ENCODE data around the gene SGK1.
A peak's percentile ranks its signal among the peaks of the same experiment; 100 is the strongest.
"Not testable (repeated sequence)": the region's sequence is repeated elsewhere in the genome, so short reads cannot be mapped to it uniquely, and the experiment has no call there.

SGK1 gene

DNA sequence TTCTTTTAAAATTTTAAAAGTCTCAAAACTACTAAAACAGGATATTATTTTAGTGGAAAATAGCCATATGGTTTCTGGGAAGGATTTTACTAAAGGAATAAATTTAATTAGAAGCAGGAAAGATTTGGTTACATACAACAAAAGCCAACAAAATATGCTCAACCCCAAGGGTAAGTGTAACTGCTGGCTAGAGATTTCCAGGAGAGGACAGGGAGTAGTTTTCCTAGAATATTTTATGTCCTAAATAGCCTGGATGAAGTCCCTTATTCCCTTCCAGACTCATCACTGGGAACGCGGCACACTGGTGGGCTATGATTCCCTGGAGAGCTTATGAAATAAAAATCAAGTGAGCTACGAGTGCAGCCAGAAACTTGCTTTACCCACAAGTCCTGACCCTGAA is 66.6 kb downstream of the SGK1 start:
- no peak for DNase-seq

DNA sequence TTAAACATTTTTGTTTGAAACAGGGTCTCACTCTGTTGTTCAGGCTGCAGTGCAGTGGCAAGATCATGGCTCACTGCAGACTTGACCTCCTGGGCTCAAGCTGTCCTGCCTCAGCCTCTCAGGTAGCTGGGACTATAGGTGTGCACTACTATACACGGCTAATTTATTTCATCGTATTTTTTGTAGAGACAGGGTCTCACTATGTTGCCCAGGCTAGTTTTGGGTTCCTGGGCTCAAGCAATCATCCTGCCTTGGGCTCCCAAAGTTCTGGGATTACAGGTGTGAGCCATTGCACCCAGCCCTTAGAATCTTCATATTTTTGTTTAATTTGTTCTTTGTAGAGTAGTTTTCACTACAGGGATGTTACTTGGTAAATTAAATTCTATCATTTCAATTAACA is 67.1 kb downstream of the SGK1 start:
- no peak for DNase-seq

DNA sequence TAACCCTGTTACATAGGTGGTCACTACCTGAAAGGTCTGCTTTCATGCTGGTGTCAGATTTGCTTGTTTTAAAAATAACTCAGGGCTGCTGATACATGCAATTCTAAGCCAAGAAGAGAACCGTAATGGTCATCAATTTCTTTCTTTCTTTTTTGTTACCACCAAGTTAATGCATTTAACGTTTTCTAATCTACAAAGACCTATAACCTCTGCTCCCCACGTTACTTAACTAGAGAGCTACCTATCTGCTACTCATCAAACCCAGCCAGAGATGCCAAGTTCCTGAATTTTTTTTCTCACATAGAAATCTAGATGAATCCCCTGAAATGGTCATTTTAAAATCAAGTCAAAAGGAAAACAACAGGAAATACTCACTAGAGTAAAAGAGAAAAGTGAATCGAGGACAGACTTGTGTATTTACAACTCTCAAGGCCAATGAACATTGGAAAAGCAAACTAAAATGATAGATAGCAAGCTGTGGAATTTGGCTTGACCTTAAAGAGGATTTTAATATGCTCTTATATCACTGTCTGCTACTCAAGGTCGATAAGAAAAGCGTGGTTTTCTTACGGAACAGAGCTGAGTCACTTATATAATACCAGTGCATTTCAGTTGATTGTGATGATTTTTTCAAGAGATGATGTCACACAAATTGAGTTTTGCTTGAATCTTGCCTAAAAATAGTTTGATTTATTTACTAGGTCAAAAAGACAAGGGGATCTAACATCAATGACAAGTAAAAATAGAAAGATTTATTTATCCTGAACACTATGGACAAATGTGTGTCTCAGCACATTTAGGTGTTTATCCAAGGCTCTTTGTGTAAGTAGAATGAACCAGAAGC is 67.9 kb downstream of the SGK1 start:
- peak in 1 of 14 donors; percentile 55 for DNase-seq

DNA sequence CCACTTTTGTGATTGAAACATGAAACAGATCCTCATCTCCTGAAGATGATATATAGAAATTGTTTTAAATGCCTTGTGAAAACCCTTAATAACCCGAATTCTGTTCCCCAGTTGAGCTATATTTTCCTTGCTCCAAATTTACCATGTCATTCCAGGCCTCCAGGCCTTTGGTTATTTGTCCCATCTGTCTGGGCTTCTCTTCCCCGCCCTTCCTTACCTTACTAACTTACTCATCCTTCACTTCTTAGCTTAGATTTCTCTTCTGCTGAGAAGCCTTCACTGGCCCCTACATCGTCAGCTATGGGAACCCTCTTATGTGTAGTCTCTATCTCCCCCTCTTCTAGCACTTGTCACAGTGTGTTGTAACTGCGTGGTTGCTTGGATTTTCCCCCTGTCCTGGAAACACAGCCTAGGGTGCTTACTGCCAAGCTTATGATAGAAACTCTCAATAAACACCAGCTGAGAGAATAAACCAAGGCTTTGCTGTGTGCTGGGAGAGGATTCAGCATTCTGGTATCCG is 68.6 kb downstream of the SGK1 start:
- DNase-seq: peak in 5 of 14 donors; percentile 18 to 55 (median 25)

DNA sequence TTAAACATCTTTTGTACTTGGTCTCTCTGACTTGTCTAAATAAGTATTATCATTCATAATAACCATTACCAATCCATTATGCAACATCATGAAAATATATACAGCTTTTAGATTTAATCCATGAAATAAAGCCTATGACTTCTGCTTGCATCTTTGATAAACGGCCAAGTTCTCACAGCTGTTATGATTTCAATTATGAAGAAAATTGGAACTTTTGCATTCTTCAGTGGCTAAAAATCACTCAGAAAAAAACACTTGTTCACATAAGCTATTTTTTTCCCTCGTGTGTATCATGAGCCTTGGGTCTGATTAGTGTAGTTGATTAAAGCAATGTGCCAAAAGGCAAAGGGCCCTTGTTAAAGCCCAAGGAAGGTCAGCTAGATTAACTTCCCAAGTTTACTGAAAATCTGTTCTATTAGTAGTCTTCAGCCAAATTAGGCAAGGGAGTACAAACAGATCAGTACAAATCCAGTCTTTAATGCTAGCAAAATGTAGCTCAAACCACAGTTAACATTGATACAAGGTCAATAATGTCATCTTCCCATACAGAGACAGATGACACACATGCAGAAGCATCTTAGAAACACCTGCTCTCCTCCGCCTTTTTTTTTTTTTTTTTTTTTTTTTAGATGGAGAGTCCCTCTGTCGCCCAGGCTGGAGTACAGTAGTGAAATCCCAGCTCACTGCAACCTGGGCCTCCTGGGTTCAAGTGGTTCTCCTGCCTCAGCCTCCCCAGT is 69.9 kb downstream of the SGK1 start:
- DNase-seq: no peak

DNA sequence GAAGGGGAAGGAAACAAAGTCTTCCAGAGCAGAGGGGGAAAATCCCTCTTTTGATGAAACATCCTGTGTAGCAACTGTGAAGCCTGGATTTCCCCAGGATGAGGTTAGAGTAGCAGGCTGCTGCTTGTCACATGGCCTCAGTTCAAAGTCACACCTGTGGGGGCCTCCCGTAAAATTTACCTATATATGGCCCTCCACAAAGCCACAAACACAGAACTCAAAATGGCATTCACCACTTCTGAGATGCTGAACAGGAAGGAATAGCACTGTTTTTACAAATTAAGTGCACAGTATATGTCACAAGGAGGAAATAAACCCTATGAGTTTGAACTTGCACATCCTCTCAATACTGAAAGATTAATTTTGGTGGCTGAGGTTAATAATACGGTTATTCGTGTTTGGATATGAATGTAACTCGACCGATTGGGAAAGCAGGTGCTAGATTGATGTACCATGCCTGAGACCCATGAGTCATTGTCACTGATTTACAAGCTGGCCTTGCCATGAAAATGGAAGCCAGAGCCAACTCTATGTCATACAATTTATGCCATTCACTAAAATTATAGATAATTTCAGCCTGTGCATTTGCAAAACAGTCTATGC is 70.6 kb downstream of the SGK1 start:
- peak in 1 of 14 donors; percentile 15 for DNase-seq

DNA sequence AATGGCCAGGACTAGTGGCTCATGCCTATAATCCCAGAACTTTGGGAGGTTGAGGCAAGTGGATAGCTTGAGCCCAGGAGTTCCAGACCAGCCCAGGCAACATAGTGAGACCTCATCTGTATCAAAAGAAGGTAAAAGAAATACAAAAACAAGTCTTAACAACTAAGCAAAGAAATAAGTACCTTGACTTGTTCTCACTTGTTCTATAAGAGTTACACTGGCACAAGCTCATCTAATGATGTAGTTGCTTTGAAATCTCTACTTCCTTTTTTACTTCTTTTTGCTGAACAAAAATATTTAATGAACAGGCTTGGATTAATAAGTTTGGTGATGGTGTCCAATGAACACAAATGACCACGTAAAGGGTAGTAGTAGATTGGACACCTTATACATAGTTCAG is 72.2 kb downstream of the SGK1 start:
- no peak for DNase-seq

DNA sequence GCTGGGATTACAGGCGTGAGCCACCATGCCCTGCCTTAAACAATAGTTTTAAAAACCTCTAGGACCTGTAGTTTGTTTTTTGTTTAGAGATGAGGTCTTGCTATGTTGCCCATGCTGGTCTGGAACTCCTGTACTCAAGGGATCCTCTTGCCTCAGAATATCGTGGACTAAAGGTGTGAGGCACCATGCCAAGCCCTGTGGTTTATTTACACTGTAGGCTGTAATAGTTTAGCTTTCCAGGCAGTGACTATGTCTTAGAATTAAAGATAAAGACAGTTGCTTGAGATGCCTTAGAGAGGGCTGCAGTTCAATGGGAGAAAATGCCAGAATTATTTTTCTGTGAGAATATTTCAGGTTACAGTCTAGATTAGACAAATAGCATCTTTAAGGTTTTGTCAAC is 72.9 kb downstream of the SGK1 start:
- no peak for DNase-seq

DNA sequence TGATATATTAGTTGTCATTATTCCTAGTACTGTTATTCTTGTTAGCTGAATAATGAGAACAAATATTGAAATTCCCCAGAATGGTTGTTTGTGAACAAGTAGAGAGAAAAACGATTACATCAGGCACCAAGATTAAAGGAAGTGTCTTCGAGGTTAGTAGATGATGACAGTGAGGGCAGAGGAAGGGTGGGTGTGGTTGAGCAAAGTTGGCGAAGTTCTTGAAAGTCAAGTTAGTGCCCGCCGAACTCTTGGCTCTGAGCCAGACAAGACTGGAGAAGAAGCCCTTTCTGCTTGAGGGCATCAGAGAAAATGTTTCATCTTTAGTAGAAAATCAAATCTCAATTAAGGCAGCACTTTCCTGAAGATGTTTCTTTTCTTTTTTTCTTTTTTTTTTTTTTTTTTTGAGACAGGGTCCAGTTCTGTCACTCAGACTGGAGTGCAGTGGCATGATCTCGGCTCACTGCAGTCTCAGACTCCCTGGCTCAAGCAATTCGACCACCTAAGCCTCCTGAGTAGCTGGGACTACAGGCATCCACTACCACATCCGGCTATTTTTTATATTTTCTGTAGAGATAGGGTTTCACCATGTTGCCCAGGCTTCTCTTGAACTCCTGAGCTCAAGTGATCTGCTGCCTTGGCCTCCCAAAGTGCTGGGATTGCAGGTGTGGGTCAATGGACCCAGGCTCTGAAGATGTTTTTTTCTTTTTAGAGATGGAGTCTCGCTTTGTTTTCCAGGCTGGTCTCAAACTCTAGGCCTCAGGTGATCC is 77.1 kb downstream of the SGK1 start:
- no peak for DNase-seq

DNA sequence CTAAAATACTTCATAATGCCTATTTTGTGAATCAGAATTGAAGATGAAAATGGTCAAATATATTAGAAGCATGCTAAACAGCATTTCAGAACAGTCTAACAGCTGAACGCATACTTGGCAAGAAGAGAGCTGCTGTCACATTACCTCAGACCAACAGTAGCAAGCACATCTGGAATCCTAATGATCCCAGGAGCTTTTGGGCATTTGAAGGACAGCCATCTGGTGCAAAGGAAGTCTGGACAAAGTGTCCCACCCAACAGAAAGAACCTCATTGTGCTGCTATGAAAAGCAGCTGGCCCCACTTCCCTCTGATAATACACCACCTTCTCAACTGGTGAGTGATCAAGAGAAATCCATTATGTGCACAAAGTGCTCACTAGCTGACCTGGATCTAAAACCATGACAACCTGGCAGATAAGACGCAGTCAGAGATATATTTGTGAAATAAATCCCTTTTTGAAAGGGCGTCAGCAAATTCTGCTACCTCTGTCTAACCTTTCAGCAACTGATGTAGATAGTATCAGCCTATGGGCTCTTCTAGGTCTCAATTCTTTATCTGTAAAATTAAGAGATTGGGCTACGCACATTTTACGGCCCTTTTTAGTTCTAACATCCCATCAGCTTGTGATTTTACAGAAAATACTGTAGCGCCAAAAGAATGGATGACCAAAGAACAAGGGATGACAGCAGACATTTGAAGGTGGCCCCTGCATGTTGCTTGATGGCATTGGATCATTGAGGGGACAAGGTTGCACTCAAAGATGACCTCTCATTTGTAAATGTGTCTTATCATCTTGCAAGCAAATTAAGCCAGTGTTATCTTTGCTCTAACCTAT is 78.7 kb downstream of the SGK1 start:
- DNase-seq: no peak

DNA sequence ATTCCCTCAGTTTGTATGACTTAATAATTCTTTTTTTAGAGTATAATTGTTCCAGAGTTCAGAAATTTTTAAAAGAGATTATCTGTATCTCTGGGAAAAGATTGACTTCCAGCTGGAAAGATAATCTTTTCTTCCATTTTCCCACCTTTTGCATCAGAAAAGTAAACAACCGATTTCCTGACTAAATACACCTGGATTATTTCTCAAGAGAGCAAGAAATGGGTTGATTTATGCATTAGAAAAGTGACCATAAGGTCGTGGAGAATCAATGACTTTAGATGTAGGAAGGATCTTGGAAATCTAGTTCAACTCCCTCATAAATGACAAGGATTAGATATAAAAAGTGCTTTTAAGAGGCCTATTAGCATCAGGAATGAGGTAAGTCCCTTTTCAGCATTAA is 79.9 kb downstream of the SGK1 start:
- no peak for DNase-seq

DNA sequence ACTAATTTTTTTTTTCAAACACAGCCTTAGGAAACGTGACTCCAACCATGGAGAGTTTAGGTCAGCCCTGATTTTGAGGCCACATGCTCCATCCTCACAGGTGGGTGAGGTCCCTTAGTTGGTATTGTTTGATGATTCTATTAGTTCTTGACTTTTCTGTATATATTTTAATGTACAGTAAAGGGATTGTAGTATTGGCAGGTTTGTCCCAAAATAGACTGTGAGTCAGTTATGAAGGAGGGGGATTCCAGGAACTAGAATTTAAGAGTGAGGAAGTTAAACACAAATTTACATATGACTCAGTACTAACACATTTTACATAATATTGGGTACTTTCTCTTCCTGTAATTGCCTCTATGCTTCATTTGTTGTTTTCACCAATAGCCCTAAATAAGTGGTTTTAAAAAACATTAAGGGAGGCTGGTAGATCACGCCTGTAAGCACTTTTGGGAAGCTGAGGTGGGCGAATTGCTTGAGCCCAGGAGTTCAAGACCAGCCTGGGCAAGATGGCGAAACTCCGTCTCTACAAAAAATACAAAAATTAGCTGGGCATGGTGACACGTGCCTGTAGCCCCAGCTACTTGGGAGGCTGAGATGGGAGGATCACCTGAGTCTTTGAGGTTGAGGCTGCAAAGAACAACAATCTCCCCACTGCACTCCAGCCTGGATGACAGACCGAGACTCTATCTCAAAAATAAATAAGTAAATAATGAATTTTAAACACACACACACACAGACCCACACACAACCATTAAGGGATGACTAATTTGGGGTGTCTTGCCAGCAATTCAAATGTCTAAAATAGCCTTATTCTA is 81.8 kb downstream of the SGK1 start:
- no peak for DNase-seq

DNA sequence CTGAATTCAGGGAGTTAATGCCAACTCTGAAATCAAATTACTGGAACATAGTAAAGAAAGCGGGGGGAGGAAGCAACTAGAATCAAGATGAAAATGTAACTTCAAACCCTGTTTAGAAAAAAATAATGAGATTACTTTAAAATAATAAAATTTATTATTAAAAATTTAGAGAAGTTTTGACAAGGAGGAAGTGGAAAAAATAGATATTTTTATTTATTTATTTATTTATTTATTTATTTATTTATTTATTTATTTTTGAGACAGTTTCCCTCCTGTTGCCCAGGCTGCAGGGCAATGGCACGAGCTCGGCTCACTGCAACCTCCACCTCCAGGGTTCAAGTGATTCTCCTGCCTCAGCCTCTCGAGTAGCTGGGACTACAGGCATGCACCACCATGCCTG is 82.6 kb downstream of the SGK1 start:
- DNase-seq: not testable (repeated sequence)

DNA sequence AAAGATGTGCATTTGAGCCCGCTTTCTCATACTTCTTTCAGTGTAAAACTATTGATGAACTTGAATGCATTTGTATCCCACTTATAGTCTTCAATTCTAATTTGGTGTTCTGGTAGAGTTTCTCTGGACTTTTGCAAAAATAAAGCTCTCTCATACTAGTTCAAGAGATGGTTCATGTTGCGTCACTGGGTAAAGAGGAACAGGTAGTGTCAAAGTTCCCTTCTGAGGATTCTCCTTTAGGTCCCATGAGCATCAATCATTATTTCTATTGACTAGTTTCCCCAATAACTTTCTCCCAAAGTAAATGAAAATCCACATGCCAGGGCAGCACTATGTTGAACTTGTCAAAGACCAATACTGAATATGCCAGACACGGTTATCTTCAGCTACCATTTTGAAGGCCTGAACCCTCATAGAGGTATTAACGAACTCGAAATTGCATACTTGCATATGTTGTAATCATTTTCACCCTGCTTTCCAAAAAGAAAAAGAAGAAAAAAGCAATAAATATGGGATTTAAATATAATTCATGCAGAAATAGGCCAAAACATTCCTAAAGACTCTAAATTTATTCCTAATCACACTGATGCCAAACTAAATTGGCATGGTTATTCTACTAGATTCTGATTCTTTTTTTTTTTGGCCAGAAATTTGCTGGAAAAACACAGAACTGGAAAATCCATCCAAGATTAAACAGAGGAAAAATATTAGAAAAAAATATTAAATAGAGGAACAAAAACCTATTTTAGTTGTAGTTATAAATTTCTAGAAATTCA is 84.5 kb downstream of the SGK1 start:
- DNase-seq: peak in 1 of 14 donors; percentile 45

DNA sequence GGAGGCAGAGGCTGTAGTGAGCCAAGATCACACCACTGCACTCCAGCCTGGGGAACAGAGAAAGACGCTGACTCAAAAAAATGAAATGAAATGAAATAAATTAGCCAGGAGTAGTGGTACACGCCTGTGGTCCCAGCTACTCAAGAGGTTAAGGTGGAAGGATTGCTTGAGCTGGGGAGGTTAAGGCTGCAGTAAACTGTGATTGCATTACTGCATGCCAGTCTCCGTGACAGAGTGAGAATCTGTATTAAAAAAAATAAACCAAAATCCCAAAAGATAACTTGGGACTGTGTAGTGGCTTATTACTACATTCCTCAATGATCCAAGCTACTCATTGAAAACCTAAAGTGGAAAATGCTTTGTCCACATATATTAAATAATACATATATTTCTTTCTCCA is 87.0 kb downstream of the SGK1 start:
- DNase-seq: no peak

DNA sequence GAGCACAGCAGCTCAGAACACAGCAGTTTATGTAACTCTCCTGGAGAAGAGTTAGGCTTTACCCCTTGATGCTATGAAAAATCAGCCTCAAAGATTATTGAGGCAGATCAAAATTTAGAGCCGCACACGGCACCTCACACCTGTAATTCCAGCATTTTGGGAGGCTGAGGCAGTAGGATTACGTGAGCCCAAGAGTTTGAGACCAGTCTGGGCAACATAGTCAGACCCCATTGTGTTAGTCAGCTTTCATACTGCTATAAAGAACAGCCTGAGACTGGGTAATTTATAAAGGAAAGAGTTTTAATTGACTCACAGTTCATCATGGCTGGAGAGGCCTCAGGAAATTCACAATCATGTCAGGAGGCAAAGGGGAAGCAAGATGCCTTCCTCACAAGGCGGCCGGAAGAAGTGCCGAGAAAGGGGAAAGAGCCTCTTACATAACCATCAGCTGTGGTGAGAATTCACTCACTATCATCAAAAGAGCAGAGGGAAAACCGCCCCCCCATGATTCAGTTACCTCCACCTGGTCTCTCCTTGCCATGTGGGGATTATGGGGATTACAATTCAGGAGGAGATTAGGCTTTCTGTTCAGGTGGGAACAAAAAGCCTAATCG is 87.7 kb downstream of the SGK1 start:
- peak in 6 of 14 donors; percentile 8 to 31 (median 16) for DNase-seq

DNA sequence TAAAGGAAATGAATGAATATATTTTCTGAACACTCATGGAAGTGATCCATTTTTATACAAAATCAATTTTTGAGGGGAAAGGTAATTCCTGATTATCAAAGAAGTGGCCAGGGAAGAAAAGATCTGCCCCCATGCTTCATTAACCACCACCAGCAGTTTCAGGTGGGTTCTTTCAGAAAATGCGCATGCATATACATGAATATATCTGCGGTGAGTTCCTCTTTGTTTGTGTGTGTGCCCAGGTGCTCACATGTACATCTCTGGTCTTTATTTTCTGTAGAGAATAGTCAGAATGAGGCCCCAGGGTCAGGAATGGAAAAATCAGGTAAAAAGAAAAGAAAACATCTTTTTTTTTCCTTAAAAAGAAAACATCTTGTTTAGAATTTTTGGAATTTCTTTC is 88.4 kb downstream of the SGK1 start:
- DNase-seq: no peak

DNA sequence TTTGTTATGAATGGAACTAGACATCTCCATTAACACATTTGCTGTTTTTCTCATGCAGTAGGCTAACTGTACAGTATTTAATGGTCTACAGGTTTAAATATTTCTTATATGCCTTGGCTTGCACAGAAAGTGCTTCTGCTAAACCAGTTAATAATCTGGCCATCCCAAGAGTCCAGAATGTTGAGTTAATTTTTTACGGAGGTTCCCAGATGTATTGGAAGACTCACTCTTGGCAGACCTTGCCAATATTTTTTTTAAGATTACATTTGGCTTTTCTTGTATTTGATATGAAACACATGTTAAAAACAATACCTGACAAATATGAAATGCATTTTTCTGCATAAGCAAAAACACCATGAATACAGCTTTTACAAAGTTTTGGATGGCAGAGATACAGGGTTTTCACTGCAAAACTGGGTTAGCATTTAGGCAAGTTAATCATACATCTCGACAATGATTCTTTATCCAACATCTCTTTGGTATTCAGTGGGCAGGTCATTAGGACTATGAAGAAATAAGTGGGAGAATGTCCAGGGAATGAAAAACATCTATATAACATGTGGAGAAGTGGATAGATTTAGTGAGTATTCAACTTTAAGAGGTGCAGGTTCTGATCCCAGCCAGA is 94.0 kb downstream of the SGK1 start:
- DNase-seq: no peak

DNA sequence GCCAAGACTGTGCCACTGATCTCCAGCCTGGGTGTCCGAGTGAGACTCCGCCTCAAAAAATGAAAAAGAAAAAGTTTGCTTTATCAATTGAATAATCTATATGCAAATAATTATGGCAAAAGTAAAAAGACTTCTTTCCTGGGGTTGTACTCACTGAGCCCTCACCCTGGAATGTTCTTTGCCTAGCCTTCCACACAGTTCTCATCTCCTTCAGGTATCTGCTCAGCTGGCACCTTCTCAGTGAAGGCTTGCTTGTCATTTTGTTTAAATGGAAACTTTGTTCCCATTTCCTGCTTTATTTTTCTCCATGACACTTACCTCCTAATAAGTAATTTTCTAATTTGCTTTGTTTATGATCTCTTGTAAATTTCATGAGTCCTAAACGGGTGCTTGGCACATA is 96.7 kb downstream of the SGK1 start:
- no peak for DNase-seq

Measured in C1 segment of cervical spinal cord (tissue), 14 donors.